GM18907 (cell line): ENCODE data around the gene SLC9A3.
A peak's percentile ranks its signal among the peaks of the same experiment; 100 is the strongest.

ENCODE experiments used
- ATAC-seq: cut with Tn5 transposase; IDR thresholded peaks from one replicate; pipeline ENCODE4 v1.9.1; 2021; ENCODE audit warnings: mild to moderate bottlenecking, moderate library complexity; ENCODE audit not compliant: unreplicated experiment

SLC9A3 gene

GRCh38 chr5:448061-448765 is 76.0 kb downstream of the SLC9A3 start:
- ATAC-seq: no peak

DNA sequence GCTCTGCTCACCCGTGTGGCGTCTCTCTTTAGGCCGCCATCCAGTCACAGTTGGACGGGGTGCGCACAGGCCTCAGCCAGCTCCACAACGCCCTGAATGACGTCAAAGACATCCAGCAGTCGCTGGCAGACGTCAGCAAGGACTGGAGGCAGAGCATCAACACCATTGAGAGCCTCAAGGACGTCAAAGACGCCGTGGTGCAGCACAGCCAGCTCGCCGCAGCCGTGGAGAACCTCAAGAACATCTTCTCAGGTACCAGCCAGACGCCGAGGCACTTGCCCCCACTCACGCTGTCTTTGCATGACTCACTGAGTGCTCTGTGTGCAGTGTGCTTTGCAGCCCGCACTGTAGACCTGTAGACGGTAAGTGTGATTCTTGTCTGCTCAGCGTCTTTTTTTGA is 76.7 kb downstream of the SLC9A3 start:
- ATAC-seq: no peak

GRCh38 chr5:446883-447263 is 77.4 kb downstream of the SLC9A3 start:
- no peak for ATAC-seq

GRCh38 chr5:446066-446882 is 78.0 kb downstream of the SLC9A3 start:
- no peak for ATAC-seq

- ATAC-seq: no peak
Observed at GRCh38 chr5:445591-445990, 78.7 kb downstream of the SLC9A3 start.

GRCh38 chr5:444226-444625 is 80.0 kb downstream of the SLC9A3 start:
- no peak for ATAC-seq

DNA sequence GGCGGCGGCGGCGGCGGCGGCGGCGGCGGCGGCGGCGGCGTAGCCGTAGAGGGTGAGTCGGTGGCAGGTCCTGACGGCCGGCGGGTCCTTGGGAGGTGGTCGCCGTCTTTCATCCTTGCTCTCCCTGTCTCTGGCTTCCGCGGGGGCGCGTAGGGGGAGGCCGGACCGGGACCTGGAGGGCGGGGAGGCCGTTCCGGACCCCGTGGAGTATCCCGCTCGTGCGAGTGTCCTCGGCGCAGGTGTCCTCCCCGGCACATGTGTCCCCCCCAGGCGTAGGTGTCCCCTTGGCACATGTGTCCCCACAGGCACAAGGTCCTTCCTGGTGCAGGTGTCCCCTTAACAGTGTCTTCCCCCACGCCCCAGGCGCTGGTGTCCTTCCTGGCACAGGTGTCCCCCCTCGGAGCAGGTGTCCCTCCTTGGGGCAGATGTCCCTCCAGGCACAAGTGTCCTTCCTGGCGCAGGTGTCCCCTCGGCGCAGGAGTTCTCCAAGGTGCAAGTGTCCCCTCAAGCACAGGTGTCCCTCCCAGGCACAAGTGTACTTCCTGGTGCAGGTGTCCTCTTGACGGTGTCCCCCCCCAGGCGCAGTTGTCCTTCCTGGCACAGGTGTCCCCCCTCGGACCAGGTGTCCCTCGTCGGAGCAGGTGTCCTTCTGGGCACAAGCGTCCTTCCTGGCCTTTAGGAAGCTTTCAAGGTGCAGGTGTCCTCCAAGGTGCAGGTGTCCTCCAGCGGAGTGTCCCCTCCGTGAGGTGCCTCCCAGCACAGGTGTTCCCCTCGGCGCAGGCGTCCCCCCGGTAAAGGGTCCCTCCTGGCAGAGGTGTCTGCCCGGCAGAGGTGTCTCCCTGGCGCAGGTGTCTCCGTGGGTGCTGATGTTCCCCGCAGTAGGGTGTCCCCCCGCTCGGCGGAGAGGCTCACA is 80.8 kb downstream of the SLC9A3 start:
- ATAC-seq: peak; percentile 27

GRCh38 chr5:442335-443238 is 81.7 kb downstream of the SLC9A3 start, which contains the start of gene EXOC3:
TSS of gene EXOC3 (plus strand) at chr5:443176. CDS start at chr5:446206, 3,030 bp downstream.
- peak; percentile 87 for ATAC-seq

DNA sequence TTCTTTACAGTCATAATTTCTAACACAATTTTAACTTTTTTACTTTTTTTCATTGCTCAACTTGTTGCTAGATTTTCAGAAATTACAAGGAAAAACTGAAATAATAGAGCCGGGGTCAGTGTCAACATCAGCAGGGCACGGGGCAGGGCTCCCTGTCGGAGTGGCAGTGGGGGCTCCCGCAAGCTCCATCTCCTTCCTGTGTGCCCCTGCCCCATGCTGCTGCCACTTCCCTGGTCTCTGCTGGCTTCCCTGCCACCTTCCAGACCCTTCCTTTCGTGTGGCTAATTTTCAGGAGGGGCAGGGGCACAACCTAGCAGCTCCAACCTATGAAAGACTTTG is 82.3 kb downstream of the SLC9A3 start:
- no peak for ATAC-seq

GRCh38 chr5:440401-441201 is 83.6 kb downstream of the SLC9A3 start:
- no peak for ATAC-seq

- no peak for ATAC-seq
Observed at GRCh38 chr5:439636-440035, 84.6 kb downstream of the SLC9A3 start.

GRCh38 chr5:439181-439580 is 85.1 kb downstream of the SLC9A3 start:
- no peak for ATAC-seq

GRCh38 chr5:438481-438981 is 85.7 kb downstream of the SLC9A3 start:
- no peak for ATAC-seq

- ATAC-seq: no peak
Observed at GRCh38 chr5:437281-437771, 86.9 kb downstream of the SLC9A3 start.

DNA sequence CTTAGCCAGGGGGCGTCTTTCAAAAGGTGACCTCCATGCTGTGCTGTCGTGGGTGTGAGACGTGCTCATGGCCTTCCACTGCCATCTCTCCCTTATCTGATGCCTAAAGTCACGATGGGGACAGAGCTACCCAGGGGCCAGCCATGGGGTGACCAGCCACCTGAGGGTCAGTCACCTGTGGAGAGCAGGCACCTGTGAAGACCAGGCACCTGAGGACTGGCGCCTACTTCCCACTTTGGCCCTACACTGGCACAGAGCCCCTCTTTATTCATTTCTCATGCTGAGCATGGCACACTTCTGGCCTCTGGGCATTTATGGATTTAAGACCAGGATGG is 87.6 kb downstream of the SLC9A3 start:
- ATAC-seq: no peak

DNA sequence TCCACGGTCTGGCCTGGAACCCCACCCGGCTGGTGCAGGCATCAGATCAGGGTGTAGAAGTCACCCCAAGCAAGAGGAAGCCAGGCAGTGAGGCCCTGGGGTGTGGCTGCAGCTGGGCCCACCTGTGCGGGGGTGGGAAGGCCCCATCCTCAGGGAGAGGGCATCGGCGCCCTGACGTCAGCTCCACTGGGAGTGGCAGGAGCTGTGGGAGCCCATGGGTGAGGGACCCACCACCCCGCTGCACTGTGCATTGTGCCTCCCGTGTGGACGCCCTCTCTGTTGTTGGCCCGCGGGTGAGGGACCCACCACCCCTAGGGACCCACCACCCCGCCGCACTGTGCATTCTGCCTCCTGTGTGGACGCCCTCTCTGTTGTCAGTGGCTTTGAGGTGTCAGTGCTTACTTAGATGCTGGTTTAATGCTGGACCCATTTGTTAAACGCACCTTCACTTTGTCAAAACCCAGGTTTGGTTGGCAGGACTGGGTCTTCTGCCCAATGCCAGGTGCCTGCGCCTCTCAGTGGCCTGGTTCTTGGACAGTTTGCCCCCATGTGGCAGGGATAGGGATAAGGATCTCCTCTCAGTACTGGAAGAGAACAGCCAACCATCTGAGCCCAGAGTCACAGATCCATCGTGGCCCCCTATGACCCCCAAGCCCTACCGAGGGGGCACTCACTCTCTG is 88.1 kb downstream of the SLC9A3 start:
- ATAC-seq: no peak

DNA sequence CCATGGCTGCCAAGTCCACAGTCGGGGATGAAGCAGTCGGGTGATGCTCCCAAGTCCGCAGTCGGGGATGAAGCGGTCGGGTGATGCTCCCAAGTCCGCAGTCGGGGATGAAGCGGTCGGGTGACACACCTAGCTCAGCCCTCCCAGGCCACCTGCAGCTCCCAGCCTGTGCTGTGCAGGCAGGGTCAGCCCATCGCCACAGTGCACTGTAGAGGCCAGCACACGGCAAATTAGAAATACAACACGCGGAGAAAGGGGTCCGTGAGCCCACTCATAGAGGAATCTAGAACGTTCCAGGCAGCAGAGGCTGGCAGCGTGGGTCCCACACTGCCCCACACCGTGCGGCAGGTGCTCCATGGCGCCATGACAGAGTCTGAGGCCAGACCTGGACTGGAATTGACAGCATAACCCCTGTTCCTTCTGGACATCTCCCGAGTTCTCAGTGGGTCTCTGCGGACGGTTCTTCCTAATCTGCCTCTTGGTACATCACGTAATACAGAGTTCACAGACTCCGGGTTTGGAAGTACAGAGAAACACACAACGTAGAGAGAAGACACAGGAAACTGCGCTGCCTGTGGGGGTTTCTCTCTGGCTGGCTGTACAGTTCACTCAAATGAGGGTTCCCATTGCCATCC is 89.0 kb downstream of the SLC9A3 start:
- no peak for ATAC-seq

DNA sequence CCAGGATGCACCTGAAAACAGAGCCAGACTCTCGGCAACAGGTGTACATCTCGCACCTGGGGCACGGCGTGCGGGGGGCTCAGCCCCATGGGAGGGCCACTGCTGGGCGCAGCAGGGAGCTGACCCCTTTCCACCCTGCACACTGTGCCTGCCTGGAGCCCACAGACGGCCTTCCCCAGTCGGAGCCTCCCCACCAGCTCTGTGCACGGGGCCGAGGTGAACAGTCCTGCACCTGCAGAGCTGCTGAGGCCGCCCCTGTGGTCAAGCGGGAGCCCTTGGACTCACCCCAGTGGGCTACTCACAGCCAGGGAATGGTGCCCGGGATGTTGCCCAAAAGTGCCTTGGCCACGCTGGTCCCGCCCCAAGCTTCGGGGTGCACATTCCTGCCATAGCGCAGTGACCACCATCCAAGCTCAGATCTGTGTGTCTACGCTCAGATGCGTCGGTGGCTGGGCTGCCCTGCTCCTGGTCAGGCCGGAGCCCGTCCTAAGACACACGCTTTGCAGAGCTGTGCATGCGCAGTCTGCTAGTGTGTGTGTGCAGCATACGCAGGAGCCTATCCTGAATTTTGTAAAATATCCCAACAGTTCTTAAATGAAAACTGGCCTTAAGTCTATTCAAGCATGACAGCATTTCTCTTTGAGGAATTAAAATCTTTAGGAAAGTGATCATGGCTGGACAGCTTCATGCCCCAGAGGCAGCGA is 89.7 kb downstream of the SLC9A3 start:
- no peak for ATAC-seq
